Endothelial cell of umbilical vein (primary cell): Measurements from ENCODE around the gene IL3. TPM values are rescaled to one million over a fixed set of nuclear protein-coding genes. Genes with fewer than 3 reads are reported as not detected.

Experiments
- BruUV-seq: library from RNA; stranded (reverse); fragments of 400-500 nt; replicated peaks from 2 replicates; lab custom pipeline; 2021; lab: Mats Ljungman, UMichigan
- CTCF ChIA-PET: fragments of 300-600, 350-600 bp; sonication (Branson Sonifier 250); formaldehyde crosslinking; loops from one replicate; lab custom pipeline; 2021; ENCODE audit warnings: antibody characterized with exemption, inconsistent platforms; lab: Charles Lee
- POLR2A ChIA-PET: fragments of 300-600, 350-600 bp; sonication (Branson Sonifier 250); formaldehyde crosslinking; loops from one replicate; lab custom pipeline; 2021; ENCODE audit warnings: antibody characterized with exemption, inconsistent platforms; lab: Charles Lee
- DNase-seq: peaks from one replicate; pipeline ENCODE4 v3.0.0-alpha.2; 2011; ENCODE audit warnings: low read depth, low spot score
- FAIRE-seq: peaks from 2 replicates; lab custom pipeline; 2011; peaks lifted over from hg19 to GRCh38; lab: Jason Lieb, UNC
- H2AFZ ChIP-seq: 2 replicates; pipeline ENCODE4 v1.6.0; 2012; ENCODE audit warnings: low read depth, low read length, control low read depth, inconsistent platforms
- H3K27ac ChIP-seq: 2 replicates; pipeline ENCODE4 v1.5.1; 2011; ENCODE audit warnings: low read depth, mild to moderate bottlenecking, control low read depth, low read length, moderate library complexity; ENCODE audit not compliant: insufficient read depth
- H3K27me3 ChIP-seq, 2 experiments: 2 replicates each; pipeline versions ENCODE4 v1.6.0 to v1.6.1; 2011; ENCODE audit warnings: low read length in 2 of 2, mixed read lengths in 1 of 2; ENCODE audit not compliant: control insufficient read depth in 2 of 2, insufficient read depth in 2 of 2
- H3K36me3 ChIP-seq, 2 experiments: 2 replicates in 1 of 2; 3 replicates in 1 of 2; pipeline ENCODE4 v1.5.1; 2011; ENCODE audit warnings: low read length in 2 of 2, mild to moderate bottlenecking in 1 of 2, moderate library complexity in 1 of 2; ENCODE audit not compliant: control insufficient read depth in 2 of 2, insufficient read depth in 2 of 2; ENCODE audit errors: extremely low read depth in 1 of 2
- H3K4me1 ChIP-seq: 3 replicates; pipeline ENCODE4 v1.5.1; 2011; ENCODE audit warnings: mild to moderate bottlenecking, low read length; ENCODE audit not compliant: control insufficient read depth, insufficient read depth; ENCODE audit errors: extremely low read depth
- H3K4me2 ChIP-seq: 2 replicates; pipeline ENCODE4 v1.6.1; 2011; ENCODE audit warnings: low read length, control low read depth, mixed read lengths; ENCODE audit not compliant: insufficient read depth
- H3K4me3 ChIP-seq, 3 experiments: fragments of 200-600 bp in 1 of 3; sonication (generic), shearing (Covaris generic) in 1 of 3; replicated peaks in 1 of 3; 2 replicates each; pipeline ENCODE4 v1.5.1; 2011 to 2016; ENCODE audit warnings: control low read depth in 3 of 3, low read length in 3 of 3, mild to moderate bottlenecking in 2 of 3, inconsistent platforms in 1 of 3, low read depth in 1 of 3, moderate library complexity in 1 of 3; ENCODE audit not compliant: insufficient read depth in 1 of 3
- H3K79me2 ChIP-seq: 2 replicates; pipeline ENCODE4 v1.6.0; 2012; ENCODE audit warnings: low read length, inconsistent platforms; ENCODE audit not compliant: control insufficient read depth, insufficient read depth
- H3K9ac ChIP-seq: replicated peaks from 2 replicates; pipeline ENCODE3; 2011; ENCODE audit warnings: low read length, control low read depth; ENCODE audit not compliant: insufficient read depth; ENCODE audit errors: extremely low read depth
- H3K9me1 ChIP-seq: replicated peaks from 3 replicates; pipeline ENCODE4 v1.6.0; 2011; ENCODE audit warnings: mild to moderate bottlenecking, low read length; ENCODE audit not compliant: control insufficient read depth, insufficient read depth; ENCODE audit errors: extremely low read depth
- H3K9me3 ChIP-seq: replicated peaks from 2 replicates; pipeline ENCODE4 v1.5.1; 2012; ENCODE audit warnings: low read length, inconsistent platforms; ENCODE audit not compliant: control insufficient read depth, insufficient read depth
- H4K20me1 ChIP-seq: replicated peaks from 2 replicates; pipeline ENCODE3; 2011; ENCODE audit warnings: mild to moderate bottlenecking, low read length; ENCODE audit not compliant: control insufficient read depth, insufficient read depth; ENCODE audit errors: extremely low read depth
- CTCF ChIP-seq, 2 donors: IDR thresholded peaks; 1 replicate in 1 of 2; 2 replicates in 1 of 2; pipeline ENCODE4 v1.5.1; 2011; ENCODE audit warnings: low read length in 2 of 2, mild to moderate bottlenecking in 2 of 2, moderate library complexity in 2 of 2, control low read depth in 1 of 2, inconsistent platforms in 1 of 2, low read depth in 1 of 2; ENCODE audit not compliant: insufficient read depth in 1 of 2; ENCODE audit errors: extremely low read depth in 1 of 2
- EZH2 ChIP-seq: IDR thresholded peaks from 2 replicates; pipeline ENCODE4 v1.6.1; 2012; ENCODE audit warnings: borderline replicate concordance, low read depth, mild to moderate bottlenecking, moderate library complexity, low read length, inconsistent platforms; ENCODE audit not compliant: severe bottlenecking
- FOS ChIP-seq: IDR thresholded peaks from 2 replicates; pipeline ENCODE4 v1.6.1; 2011; ENCODE audit warnings: mild to moderate bottlenecking, low read length, moderate library complexity, borderline replicate concordance; ENCODE audit not compliant: insufficient read depth
- GATA2 ChIP-seq: IDR thresholded peaks from 2 replicates; pipeline ENCODE4 v1.7.0; 2011; ENCODE audit warnings: low read depth, mild to moderate bottlenecking, moderate library complexity, mixed read lengths, low read length; ENCODE audit not compliant: insufficient read length, insufficient read depth
- JUN ChIP-seq: IDR thresholded peaks from 2 replicates; pipeline ENCODE4 v1.6.1; 2011; ENCODE audit warnings: borderline replicate concordance, low read depth; ENCODE audit not compliant: insufficient read length, insufficient read depth
- MAX ChIP-seq: IDR thresholded peaks from 2 replicates; pipeline ENCODE4 v1.6.1; 2011; ENCODE audit not compliant: insufficient read depth, insufficient read length
- MYC ChIP-seq: IDR thresholded peaks from one replicate; pipeline ENCODE4 v1.6.1; 2011; ENCODE audit warnings: mild to moderate bottlenecking, low read depth, low read length
- POLR2A ChIP-seq: IDR thresholded peaks from 2 replicates; pipeline ENCODE4 v1.6.1; 2012; ENCODE audit warnings: low read depth, mild to moderate bottlenecking, control low read depth, low read length
- POLR2AphosphoS5 ChIP-seq: IDR thresholded peaks from 2 replicates; pipeline ENCODE4 v1.6.1; 2012; ENCODE audit warnings: low read depth, mild to moderate bottlenecking, control low read depth, low read length, moderate library complexity; ENCODE audit not compliant: insufficient read depth
- dilution Hi-C: fragments of 300-500 bp; cut with MboI; formaldehyde crosslinking; loops from one replicate; pipeline ENCODE4 v1.15.0; 2019; ENCODE audit warnings: low sequenced_read_pairs; ENCODE audit not compliant: extremely low pct_ligation_motif_present
- intact Hi-C: fragments of 100-400 bp; cut with micrococcal nuclease; formaldehyde crosslinking; loops from one replicate; pipeline ENCODE4 v1.10.0; 2022
- polyA plus RNA-seq, 4 experiments: library from polyadenylated mRNA; depleted of rRNA in 3 of 4; stranded (reverse) in 3 of 4; unstranded in 1 of 4; fragments of >200 nt; gene quantifications; 2 replicates each; pipeline versions ENCODE4 v1.2.1 to v1.2.3, GENCODE V29; 2011 to 2012; ENCODE audit warnings: missing spikeins in 1 of 4
- total RNA-seq: library from RNA; stranded (reverse); gene quantifications from 2 replicates; pipeline ENCODE4 v1.2.3, GENCODE V29; 2021

Gene IL3
- total and polyA plus RNA-seq, 2 donors (not counting 3 experiments of a cell fraction or from before 2014, with no cell fraction given) = not detected

GRCh38 chr5:132055441-132055807 lies 5.0 kb upstream of the IL3 start:
- Histone ChIP-seq H4K20me1 (no peaks in the 10 kb centered on the region), H3K9ac (no peak overlapping the region), H3K4me3 (no peak overlapping the region), H3K4me1 (no peaks in the 10 kb centered on the region), H3K4me2 (no peak overlapping the region), H3K9me1 (no peaks in the 10 kb centered on the region), H3K9me3 (no peaks in the 10 kb centered on the region), H3K27me3 (peaks cover 0 to 1% of the 10 kb centered on the region in 2 experiments), H3K36me3 (no peaks in the 10 kb centered on the region), H2AFZ (no peak overlapping the region), H3K79me2 (no peaks in the 10 kb centered on the region), H3K27ac (no peak overlapping the region)
- no peak for DNase-seq
- FAIRE-seq = no peak
- dilution Hi-C loops (no loop called here), intact Hi-C loops (no loop called here)
- TF ChIP-seq GATA2 (no peak), POLR2AphosphoS5 (no peak), JUN (no peak), EZH2 (no peak), CTCF (IDR thresholded peaks at IDR 0.05; ENCODE audit: extremely low read depth in 1 of 2, insufficient read depth in 1 of 2, low read depth in 1 of 2, low read length in 2 of 2) (no peak), MYC (no peak), FOS (no peak), POLR2A (no peak), MAX (no peak)
- ChIA-PET CTCF (interaction anchor here (1.9 kb wide), 1 partner anchor 8 kb away, joined by 4 read pairs; no protein-coding TSS in a partner anchor), POLR2A (no interaction called here)
- no TSS peak for BruUV-seq
